GM18519 (cell line): ENCODE data around the gene HTR1B.

Experiments
- ATAC-seq: cut with Tn5 transposase; IDR thresholded peaks from one replicate; pipeline ENCODE4 v1.9.1; 2021; ENCODE audit warnings: mild to moderate bottlenecking, moderate library complexity; ENCODE audit not compliant: unreplicated experiment, low FRiP score

The HTR1B gene

GRCh38 chr6:77463308-77463860, at the start of gene HTR1B:
Gene HTR1B (minus strand): TSS chr6:77463491. CDS start chr6:77463403, 88 bp downstream.
- no peak for ATAC-seq

GRCh38 chr6:77512554-77512953, 49.3 kb upstream of the HTR1B start:
- ATAC-seq, result no peak

- no peak for ATAC-seq
These were observed 48.6 kb upstream of the HTR1B start for GRCh38 chr6:77511860-77512259.

GRCh38 chr6:77502981-77503380, 39.7 kb upstream of the HTR1B start:
- no peak for ATAC-seq

GRCh38 chr6:77492530-77492929, 29.2 kb upstream of the HTR1B start:
- no peak for ATAC-seq

GRCh38 chr6:77487808-77488425, 24.6 kb upstream of the HTR1B start:
- ATAC-seq, result no peak

- ATAC-seq, result no peak
These were observed 19.7 kb upstream of the HTR1B start for GRCh38 chr6:77482981-77483380.

GRCh38 chr6:77474973-77475372, 11.7 kb upstream of the HTR1B start:
- ATAC-seq, result no peak

- no peak for ATAC-seq
These were observed 11.1 kb upstream of the HTR1B start for GRCh38 chr6:77474286-77474956.

- ATAC-seq, result no peak
These were observed 7.7 kb upstream of the HTR1B start for GRCh38 chr6:77470983-77471382.

GRCh38 chr6:77468939-77469338, 5.6 kb upstream of the HTR1B start:
- no peak for ATAC-seq

GRCh38 chr6:77466451-77467437, 3.5 kb upstream of the HTR1B start:
- peak; percentile 65 for ATAC-seq

GRCh38 chr6:77466055-77466450, 2.8 kb upstream of the HTR1B start:
- peak; percentile 65 for ATAC-seq

GRCh38 chr6:77464495-77464867, 1.2 kb upstream of the HTR1B start:
- no peak for ATAC-seq

- ATAC-seq, result no peak
These were observed 687 bp upstream of the HTR1B start for GRCh38 chr6:77463861-77464494.

GRCh38 chr6:77462359-77463307, 658 bp downstream of the HTR1B start:
- no peak for ATAC-seq

GRCh38 chr6:77461796-77462195, 1.5 kb downstream of the HTR1B start:
- ATAC-seq, result no peak

- no peak for ATAC-seq
These were observed 4.9 kb downstream of the HTR1B start for GRCh38 chr6:77458421-77458820.

GRCh38 chr6:77457720-77458349, 5.5 kb downstream of the HTR1B start:
- ATAC-seq, result peak; percentile 77
